Brain pericyte (primary cell): ENCODE results near the gene AP3M1.
A peak's percentile ranks its signal among the peaks of the same experiment; 100 is the strongest.
"Not testable (repeated sequence)": the region's sequence is repeated elsewhere in the genome, so short reads cannot be mapped to it uniquely, and the experiment has no call there.

ENCODE experiments used
- DNase-seq: peaks from one replicate; pipeline ENCODE4 v3.0.0-alpha.2; 2012; ENCODE audit warnings: low read depth, low spot score

The AP3M1 gene, protein sequence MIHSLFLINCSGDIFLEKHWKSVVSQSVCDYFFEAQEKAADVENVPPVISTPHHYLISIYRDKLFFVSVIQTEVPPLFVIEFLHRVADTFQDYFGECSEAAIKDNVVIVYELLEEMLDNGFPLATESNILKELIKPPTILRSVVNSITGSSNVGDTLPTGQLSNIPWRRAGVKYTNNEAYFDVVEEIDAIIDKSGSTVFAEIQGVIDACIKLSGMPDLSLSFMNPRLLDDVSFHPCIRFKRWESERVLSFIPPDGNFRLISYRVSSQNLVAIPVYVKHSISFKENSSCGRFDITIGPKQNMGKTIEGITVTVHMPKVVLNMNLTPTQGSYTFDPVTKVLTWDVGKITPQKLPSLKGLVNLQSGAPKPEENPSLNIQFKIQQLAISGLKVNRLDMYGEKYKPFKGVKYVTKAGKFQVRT

DNA sequence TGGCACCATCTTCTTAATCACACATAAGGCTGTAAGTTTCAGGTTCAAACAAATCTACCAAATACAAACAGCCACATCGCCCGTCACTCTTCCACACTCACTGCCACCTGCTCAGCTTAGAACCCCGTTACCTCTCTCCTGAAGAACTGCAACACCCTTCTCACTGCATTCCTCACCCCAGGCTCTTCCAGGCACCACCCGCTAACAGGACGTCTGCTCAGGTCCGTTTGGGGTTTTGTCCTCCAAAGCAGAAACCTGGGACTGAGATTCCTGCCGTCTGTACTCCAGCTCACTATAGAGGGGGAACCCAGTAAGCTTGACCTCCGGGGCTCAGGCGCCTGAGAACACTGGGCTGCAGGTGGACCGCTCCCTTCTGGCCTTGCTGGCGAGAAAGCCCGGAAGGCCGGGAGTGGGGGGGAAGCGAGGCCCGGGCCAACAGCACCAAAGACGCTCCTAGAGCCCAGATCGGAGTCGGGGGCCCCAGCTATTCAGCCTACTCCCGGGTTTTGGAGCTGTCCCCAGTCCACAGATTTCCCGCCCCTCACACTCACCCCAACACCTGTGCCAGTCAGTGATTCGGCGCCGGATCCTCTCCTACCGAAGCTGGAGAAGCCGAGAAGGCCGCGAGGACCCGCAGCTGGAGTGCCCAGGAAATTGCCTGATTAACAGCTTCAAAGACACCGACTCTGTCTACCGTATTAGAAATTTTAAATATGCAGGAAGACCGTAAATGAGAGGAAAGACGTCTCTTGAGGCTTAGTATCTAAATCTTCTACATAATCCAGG is at the start of gene AP3M1:
Gene AP3M1 (minus strand): TSS at position 625 of the 786 bp plus-strand sequence. CDS start 12,449 bp downstream, outside the sequence.
- DNase-seq, result no peak

DNA sequence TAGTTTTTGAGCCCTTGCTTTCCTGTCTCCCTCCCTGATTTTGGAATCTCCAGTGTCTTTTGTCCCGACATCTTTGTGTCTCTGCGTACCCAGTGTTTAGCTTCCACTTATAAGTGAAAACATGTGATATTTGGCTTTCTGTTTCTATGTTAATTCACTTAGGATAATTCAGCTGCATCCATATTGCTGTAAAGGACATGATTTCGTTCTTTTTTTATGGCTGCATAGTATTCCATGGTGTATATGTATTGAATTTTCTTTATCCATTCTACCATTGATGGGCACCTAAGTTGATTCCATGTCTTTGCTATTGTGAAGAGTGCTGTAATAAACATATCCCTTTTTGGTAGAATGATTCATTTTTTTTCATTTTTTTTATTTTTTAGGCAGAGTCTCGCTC is 48.7 kb upstream of the AP3M1 start:
- no peak for DNase-seq

DNA sequence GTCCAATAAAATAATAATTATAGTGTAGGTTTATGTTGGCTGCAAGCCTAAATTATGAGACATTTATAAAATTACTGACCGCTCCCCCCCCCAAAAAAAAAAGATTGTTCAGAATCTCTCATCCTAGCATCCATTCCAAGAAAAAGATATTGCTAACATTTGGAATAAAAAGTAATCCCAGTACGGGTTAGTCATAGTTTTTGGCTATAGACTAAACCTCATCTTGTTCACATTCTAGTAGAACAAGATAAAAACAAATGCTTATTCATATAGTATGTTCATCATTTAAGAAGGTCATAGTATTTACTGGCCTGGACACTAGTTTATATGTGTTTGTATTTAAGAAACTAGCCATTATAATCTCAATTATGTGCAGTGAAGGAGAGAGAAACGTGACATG is 44.4 kb upstream of the AP3M1 start:
- no peak for DNase-seq

DNA sequence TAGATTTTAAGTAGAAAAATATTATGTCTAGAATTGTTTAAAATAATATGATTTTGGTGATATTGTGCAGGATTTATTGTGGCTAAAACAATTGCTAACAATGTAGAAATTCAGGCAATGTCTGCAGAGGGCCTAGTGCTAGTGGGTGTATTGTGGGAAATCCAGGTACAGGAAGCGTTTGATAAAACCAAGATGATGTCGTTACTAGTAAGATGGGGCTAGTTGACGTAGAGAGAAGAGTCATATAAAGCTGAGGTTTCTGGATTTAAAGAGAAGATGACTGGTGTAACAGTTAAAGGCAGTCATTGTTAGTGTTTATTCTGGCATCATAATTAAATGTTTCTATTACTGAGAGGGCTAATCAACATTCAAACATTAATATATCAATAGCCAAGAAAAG is 43.9 kb upstream of the AP3M1 start:
- DNase-seq, result no peak

GRCh38 chr10:74190494-74190893 is 39.9 kb upstream of the AP3M1 start:
- no peak for DNase-seq

- peak; percentile 53 for DNase-seq
These were observed 39.4 kb upstream of the AP3M1 start for GRCh38 chr10:74189999-74190421.

- not testable (repeated sequence) for DNase-seq
These were observed 38.0 kb upstream of the AP3M1 start for GRCh38 chr10:74188617-74189016.

DNA sequence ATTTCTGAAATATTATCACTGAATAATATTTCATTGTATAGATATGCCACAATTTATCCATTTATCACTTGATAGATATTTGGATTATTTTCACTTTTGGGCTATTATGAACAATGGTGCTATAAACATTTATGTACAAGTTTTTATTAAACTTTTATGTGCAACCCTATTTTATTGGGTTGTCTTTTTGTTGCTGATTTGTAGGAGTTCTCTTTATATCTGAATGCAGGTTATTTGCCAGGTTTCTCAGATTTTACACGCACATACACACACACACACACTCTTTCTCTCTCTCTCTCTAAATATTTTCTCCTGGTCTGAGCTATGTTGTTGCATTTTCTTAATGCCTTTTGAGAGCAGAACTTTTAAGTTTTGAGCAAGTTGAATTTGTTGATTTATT is 36.6 kb upstream of the AP3M1 start:
- no peak for DNase-seq

DNA sequence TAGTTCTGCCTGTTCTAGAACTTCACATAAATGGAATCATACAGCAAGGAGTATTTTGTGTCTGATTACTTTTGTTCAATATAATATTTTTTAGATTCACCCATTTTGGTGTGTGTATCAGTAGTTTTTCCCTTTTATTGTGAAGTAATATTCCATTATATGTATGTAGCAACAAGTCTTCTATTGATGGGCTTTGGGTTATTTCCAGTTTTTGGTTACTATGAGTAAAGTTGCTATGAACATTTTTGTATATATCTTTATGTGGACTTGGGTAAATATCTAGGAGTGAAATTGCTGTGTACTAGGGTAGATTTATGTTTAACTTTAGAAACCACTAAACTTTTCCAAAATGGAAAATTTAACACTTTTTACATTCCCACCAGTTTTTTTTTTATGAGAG is 36.0 kb upstream of the AP3M1 start:
- DNase-seq, result no peak

- no peak for DNase-seq
These were observed 28.6 kb upstream of the AP3M1 start for GRCh38 chr10:74179111-74179710.

GRCh38 chr10:74178042-74178791 is 27.6 kb upstream of the AP3M1 start:
- DNase-seq, result no peak

DNA sequence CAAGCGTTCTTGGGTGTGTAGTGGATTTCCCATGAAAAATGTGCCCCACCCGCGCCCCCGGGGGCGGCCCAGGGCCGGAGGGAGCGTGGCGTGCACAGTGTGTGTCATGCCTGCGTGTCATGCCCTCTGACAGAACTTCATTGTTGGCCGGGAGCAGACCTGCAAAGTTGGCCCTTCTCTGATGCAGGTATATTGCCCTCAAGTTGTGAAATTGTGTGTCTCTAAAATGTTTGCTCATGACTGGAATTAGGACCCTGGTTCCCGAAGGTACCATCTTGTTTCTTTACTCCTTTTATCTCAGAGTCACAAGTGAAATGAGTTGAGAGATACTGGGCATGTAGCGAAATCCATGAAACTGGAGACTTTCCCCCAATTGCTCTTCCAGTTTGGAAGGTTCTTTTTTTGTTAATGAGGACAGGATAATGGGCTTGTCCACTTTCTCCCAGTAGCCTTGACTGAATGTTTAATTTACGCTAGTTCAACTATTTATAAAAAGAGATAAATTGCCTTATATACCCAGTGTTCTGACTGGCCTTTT is 26.6 kb upstream of the AP3M1 start:
- no peak for DNase-seq

DNA sequence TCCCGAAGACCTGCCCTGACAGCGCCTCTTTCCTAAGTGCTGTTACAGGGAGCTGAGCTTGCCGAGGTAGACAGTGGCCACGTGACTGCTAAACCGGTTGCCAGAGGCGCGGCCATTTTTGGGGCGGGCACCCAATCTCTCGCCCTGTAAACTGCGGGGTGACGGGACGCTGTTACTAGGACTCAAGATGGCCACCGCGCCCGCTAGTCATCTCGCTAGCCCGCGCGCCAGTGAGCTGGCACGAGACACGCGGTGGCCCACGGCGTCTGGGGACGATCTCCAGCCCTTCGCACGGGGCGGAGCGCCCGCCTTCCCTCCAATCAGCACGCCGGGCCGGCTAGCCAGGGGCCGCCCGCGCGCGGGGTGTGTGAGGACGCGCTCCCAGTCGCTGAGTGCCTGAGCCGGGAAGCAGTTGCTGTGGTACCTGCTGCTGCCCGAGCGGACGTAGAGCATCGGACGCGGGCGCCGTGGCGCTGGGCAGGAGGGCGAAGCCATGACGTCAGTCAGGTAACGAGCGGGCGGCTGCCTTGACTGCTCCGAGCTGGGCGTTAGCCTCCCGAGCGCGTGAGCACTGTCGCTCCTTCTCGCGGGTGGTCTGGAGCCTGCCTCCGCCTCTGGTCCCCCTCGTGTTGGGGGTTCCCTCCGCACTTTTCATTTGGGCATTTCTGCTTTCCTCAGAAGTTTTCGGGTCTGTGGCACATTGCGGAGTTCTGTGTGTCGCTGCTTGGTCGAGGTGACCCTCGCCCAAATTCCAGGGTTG is 25.9 kb upstream of the AP3M1 start:
- peak; percentile 69 for DNase-seq

DNA sequence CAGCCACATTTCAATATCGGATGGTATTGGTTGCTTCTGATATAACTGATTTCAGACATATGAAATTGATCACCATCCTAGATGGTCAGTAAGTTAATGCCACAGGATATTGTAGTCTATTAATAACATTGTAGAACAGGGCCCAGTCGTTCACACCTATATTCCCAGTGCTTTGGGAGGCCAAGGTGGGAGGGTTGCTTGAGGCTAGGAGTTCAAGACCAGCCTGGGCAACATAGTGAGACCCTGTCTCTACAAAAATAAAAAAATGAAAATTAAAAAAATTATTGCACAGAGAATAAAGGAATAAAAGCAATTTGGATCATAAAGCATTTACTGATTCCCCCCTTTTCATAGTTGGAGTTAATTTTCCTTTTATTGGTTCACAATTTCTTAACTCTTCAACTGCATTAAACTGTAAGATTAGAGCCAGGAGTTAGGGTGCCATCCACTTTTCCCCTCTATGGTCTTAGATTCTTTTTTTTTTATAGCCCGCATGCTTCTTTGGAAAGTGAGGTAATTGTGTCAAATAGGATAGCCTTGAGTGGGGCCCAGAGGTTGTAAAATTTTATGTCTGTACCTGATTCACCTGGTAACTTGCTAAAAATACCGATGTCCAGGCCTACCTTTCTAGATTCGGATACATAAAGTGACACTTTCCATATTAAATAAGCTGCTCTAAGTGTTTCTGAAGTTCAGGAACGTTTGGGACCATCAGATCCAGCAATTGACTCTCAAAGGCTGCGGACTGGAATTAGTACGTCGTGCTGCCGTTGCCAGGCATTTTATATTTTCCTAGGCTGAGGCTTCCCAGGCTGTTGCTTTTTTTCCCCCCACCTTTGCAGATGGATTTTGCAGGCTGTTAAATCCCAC is 25.1 kb upstream of the AP3M1 start:
- no peak for DNase-seq

GRCh38 chr10:74174521-74174920 is 23.9 kb upstream of the AP3M1 start:
- DNase-seq, result no peak

- DNase-seq, result no peak
These were observed 21.0 kb upstream of the AP3M1 start for GRCh38 chr10:74171625-74172024.

- no peak for DNase-seq
These were observed 16.8 kb upstream of the AP3M1 start for GRCh38 chr10:74167443-74167842.

DNA sequence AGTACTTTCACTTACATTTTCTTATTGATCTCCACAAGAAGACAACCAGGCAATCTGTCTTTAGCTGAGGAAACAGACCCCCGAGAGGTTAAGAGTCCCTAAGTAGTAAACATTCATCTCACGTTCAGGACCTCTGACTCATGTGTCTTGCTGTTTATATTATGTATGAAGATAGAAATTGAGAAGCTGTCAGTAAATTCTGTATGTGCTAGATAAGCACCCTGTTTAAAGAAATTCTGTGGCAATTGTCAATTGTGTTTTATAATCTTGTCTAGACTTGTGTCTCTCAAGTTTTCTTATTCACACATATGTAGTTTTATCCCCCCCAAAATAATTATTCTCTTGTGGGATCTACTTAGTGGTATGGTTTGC is 14.9 kb upstream of the AP3M1 start:
- DNase-seq, result no peak

- no peak for DNase-seq
These were observed 14.3 kb upstream of the AP3M1 start for GRCh38 chr10:74164716-74165529.
